ENCODE results near the gene PGGHG. TPM values are rescaled to one million over a fixed set of nuclear protein-coding genes. Genes with fewer than 3 reads are reported as not detected.
A peak's percentile ranks its signal among the peaks of the same experiment; 100 is the strongest.
"Not testable (repeated sequence)": the region's sequence is repeated elsewhere in the genome, so short reads cannot be mapped to it uniquely, and the experiment has no call there.

The PGGHG gene
- total RNA-seq, 1 donor from 2014 or later: 46.7 TPM

- peaks cover 45% of the 10 kb centered on the region for H3K4me1 ChIP-seq
- no peak for DNase-seq (ENCODE audit: extremely low spot score in 2 of 2)
- H3K4me3 ChIP-seq: no peak overlapping the region
- no peaks in the 10 kb centered on the region for H3K36me3 ChIP-seq
- H3K9me3 ChIP-seq: no peaks in the 10 kb centered on the region
- H3K27me3 ChIP-seq: no peaks in the 10 kb centered on the region
- TF ChIP-seq POLR2A (IDR thresholded peaks at IDR 0.05) (no peak), CTCF (IDR thresholded peaks at IDR 0.05) (no peak), POLR2AphosphoS5 (IDR thresholded peaks at IDR 0.05; ENCODE audit: insufficient read depth in 1 of 2, low read depth in 1 of 2) (no peak)
- intact Hi-C loops (cut with DNase I): no loop called here
- H3K27ac ChIP-seq: no peak overlapping the region
These were observed 41.9 kb downstream of the PGGHG start for GRCh38 chr11:330694-331357.

GRCh38 chr11:331358-332060 is 42.6 kb downstream of the PGGHG start:
- H3K9me3 ChIP-seq: no peaks in the 10 kb centered on the region
- peaks cover 45% of the 10 kb centered on the region for H3K4me1 ChIP-seq
- no peaks in the 10 kb centered on the region for H3K27me3 ChIP-seq
- TF ChIP-seq POLR2AphosphoS5 (IDR thresholded peaks at IDR 0.05; ENCODE audit: insufficient read depth in 1 of 2, low read depth in 1 of 2) (no peak), CTCF (IDR thresholded peaks at IDR 0.05) (no peak), POLR2A (IDR thresholded peaks at IDR 0.05) (no peak)
- no peaks in the 10 kb centered on the region for H3K36me3 ChIP-seq
- H3K4me3 ChIP-seq: no peak overlapping the region
- intact Hi-C loops (cut with DNase I): no loop called here
- no peak for DNase-seq (ENCODE audit: extremely low spot score in 2 of 2)
- H3K27ac ChIP-seq: no peak overlapping the region

- Histone ChIP-seq H3K27me3 (no peaks in the 10 kb centered on the region), H3K4me1 (peaks cover 40% of the 10 kb centered on the region), H3K36me3 (no peaks in the 10 kb centered on the region), H3K4me3 (no peak overlapping the region), H3K27ac (no peak overlapping the region), H3K9me3 (no peaks in the 10 kb centered on the region)
- TF ChIP-seq POLR2A (IDR thresholded peaks at IDR 0.05) (no peak), CTCF (IDR thresholded peaks at IDR 0.05) (no peak), POLR2AphosphoS5 (IDR thresholded peaks at IDR 0.05; ENCODE audit: insufficient read depth in 1 of 2, low read depth in 1 of 2) (no peak)
- DNase-seq (ENCODE audit: extremely low spot score in 2 of 2): no peak
- intact Hi-C loops (cut with DNase I): no loop called here
These were observed 43.9 kb downstream of the PGGHG start for GRCh38 chr11:332651-333480.

GRCh38 chr11:333616-334263 is 44.8 kb downstream of the PGGHG start:
- H3K27ac ChIP-seq: peak overlapping the region; percentile 90
- intact Hi-C loops (cut with DNase I); H3K36me3 ChIP-seq; DNase-seq (ENCODE audit: extremely low spot score in 2 of 2); H3K27me3 ChIP-seq; H3K4me3 ChIP-seq; H3K9me3 ChIP-seq: not testable (repeated sequence)
- peaks cover 38% of the 10 kb centered on the region for H3K4me1 ChIP-seq

- intact Hi-C loops (cut with DNase I): no loop called here
- DNase-seq (ENCODE audit: extremely low spot score in 2 of 2): peak in 1 of 2 donors; percentile 94
- Histone ChIP-seq H3K27me3 (no peaks in the 10 kb centered on the region), H3K36me3 (no peaks in the 10 kb centered on the region), H3K4me3 (no peak overlapping the region), H3K27ac (peak overlapping the region; percentile 90), H3K4me1 (peaks cover 38% of the 10 kb centered on the region), H3K9me3 (no peaks in the 10 kb centered on the region)
- TF ChIP-seq CTCF (IDR thresholded peaks at IDR 0.05): no peak
- TF ChIP-seq POLR2AphosphoS5 (IDR thresholded peaks at IDR 0.05; ENCODE audit: insufficient read depth in 1 of 2, low read depth in 1 of 2): peak in 1 of 2 donors; percentile 63
- TF ChIP-seq POLR2A (IDR thresholded peaks at IDR 0.05): peak in 1 of 2 donors; percentile 28
These were observed 45.5 kb downstream of the PGGHG start for GRCh38 chr11:334264-334994.
